HFF-Myc (cell line): ENCODE results near the gene PTPRN2.

Source experiments
- DNase-seq: peaks from one replicate; pipeline ENCODE4 v3.0.0-alpha.2; 2011; ENCODE audit warnings: low read depth; ENCODE audit errors: extremely low read depth
- H3K4me3 ChIP-seq: replicated peaks from 2 replicates; pipeline ENCODE4 v1.5.1; 2011; ENCODE audit warnings: low read depth, mild to moderate bottlenecking, control low read depth, low read length
- TF ChIP-seq, protein P1 (sequence below): IDR thresholded peaks from 2 replicates; pipeline ENCODE4 v1.5.1; 2012; ENCODE audit warnings: mild to moderate bottlenecking, low read depth, low read length, control low read depth; ENCODE audit errors: missing control alignments

PTPRN2 gene

DNA sequence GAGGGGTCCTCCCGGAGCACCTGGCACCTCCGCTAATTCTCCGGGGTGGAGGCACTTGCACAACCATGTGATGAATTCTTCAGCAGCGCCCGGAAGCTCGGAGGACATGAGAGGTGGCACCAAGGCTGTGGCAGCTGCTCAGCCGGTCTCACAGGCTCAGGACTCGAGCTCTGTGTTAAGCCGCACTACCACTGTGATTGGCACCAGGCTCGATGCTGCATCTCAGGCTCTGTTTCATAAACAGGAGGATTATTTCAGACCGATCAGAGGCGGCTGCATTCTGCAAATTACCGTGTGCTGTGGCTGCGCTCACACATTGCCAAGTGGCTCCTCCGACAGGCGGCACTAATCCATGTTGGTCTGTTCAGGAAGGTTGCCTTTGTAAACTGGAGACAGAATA is 755.6 kb downstream of the PTPRN2 start:
- no peak overlapping the region for H3K4me3 ChIP-seq
- DNase-seq, result no peak
- TF ChIP-seq, protein P1, sequence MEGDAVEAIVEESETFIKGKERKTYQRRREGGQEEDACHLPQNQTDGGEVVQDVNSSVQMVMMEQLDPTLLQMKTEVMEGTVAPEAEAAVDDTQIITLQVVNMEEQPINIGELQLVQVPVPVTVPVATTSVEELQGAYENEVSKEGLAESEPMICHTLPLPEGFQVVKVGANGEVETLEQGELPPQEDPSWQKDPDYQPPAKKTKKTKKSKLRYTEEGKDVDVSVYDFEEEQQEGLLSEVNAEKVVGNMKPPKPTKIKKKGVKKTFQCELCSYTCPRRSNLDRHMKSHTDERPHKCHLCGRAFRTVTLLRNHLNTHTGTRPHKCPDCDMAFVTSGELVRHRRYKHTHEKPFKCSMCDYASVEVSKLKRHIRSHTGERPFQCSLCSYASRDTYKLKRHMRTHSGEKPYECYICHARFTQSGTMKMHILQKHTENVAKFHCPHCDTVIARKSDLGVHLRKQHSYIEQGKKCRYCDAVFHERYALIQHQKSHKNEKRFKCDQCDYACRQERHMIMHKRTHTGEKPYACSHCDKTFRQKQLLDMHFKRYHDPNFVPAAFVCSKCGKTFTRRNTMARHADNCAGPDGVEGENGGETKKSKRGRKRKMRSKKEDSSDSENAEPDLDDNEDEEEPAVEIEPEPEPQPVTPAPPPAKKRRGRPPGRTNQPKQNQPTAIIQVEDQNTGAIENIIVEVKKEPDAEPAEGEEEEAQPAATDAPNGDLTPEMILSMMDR, result no peak

DNA sequence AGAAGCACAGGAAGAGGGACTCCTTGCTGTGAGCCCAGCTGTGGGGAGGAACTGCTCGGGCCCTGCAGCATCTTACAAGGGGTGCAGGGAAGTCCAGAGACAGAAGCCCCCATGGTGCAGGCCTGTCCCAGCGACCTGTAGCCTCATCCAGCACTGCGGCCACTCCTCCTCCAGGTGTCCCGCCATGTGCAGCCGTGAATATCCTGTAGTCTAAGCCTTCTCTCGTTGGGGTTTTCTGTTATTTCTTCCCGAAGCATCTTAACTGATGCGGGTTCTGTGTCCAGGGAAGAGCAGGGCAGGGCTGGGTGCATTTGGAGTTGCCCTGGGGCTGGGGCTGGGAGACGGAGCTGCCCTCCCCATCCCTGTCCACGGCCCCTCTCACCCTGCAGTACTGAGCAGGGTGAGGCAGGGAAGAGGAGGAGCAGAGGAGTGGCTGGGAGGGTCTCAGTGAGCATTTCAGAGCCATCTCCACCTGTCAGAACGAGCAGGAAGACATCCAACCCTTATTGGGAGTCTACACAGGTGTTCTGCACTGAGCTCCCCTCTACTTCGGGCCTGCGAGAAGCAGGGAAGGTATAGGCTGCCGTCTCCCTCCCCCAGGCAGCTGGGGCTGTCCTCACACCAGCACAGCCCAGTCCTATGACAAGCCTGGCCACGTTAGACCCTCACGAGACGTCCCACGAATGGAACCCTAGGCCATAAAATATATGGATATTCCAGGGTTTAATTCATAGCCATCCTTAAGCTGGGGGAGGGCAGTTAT is 756.3 kb downstream of the PTPRN2 start:
- TF ChIP-seq, protein P1, result no peak
- no peak overlapping the region for H3K4me3 ChIP-seq
- no peak for DNase-seq

DNA sequence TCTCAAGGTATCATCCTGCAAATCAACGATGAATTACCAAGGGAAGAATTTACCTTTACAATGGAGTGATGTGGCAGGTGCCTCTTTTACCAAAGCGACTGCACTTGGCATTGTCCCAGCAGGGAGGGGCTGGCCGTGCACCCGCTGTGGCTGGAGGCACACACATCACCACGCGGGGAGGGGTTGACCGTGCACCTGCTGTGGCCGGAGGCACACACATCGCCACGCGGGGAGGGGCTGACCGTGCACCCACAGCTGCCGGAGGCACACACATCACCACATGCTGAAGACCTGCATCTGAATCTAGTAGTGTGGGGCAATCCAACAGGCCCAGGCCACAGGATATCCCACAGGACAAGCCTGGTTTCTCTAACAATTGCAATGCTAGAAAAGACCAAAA is 757.3 kb downstream of the PTPRN2 start:
- H3K4me3 ChIP-seq, result no peak overlapping the region
- TF ChIP-seq, protein P1, result no peak
- DNase-seq, result no peak

DNA sequence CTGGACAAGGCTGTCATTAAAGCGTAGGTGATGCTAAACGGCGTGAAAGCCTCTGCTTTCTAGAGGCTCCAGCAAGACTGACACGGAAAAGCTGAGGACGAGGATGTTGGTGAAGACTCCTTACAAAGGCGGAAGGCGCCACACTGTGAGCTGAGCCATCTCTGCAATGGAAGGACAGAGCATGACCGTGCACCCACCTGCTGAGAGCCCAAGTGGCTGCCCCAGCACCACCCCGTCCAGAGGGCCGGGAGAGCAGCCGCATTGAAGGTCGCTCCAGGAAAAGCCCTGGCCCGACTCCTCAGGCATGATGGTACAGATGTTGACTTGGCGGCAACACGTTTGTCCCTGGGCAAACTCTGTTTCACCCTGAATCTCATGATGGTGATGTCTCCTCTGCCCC is 758.1 kb downstream of the PTPRN2 start:
- TF ChIP-seq, protein P1, result no peak
- DNase-seq, result no peak
- H3K4me3 ChIP-seq, result no peak overlapping the region

DNA sequence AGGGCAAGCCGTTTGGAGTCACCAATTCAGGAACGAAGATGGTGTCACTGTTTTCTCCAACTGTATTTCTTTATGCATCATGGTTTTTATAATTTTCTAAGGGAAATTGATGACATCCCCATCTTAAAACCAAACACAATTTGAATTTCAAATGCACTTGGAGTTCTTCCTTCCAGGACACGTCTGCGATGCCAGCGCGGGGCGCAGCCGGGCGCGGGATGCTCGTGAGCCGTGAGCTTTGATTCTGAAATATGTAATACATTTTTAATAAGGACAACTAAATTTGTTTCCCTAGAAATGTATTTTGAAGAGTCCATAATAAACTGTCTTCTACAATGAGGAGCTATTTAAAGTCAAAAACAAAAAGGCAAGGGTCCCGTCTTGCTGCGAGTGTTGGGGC is 758.7 kb downstream of the PTPRN2 start:
- H3K4me3 ChIP-seq, result no peak overlapping the region
- TF ChIP-seq, protein P1, result no peak
- DNase-seq, result no peak

DNA sequence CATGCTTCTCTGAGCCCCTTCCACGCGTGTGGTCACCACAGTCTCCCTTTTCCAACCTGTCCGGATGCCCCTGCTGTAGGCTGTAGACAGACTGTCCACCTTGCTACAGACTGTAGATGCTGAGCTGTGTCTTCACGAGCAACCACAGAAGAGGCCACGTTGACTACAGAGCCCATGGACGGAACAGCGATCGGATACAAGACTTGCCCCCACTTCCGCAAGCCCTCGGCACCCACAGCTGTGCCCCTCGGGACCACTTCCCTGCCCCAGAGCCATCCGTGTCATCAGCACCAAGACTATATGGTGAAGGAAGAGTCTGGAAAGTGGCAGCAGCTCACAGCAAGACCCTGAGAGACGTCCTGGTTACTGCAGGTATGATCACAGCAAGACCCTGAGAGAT is 759.4 kb downstream of the PTPRN2 start:
- no peak overlapping the region for H3K4me3 ChIP-seq
- DNase-seq, result no peak
- TF ChIP-seq, protein P1, result no peak

DNA sequence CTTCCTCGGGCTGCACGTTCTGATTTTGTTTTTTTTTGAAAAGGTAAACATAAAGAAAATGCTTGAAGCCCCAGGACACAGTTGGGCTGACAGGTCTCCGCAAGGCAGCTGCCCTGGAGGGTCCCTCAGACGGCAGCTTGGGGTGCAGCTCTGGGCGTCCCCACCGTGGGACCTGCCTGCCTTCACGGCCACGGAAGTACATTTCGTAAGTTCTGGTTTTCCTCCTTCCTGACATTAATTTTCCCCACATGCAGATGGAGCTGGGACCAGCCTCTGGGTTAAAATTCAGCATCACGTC is 759.8 kb downstream of the PTPRN2 start:
- TF ChIP-seq, protein P1, result no peak
- no peak overlapping the region for H3K4me3 ChIP-seq
- no peak for DNase-seq
